IPS DF 4.7 (cell line): ENCODE results near the gene JMJD8.

ENCODE experiments used
- DNase-seq: peaks from one replicate; pipeline ENCODE4 v3.0.0-alpha.2; 2013; ENCODE audit warnings: low spot score; ENCODE audit errors: extremely low read depth

The JMJD8 gene

DNA sequence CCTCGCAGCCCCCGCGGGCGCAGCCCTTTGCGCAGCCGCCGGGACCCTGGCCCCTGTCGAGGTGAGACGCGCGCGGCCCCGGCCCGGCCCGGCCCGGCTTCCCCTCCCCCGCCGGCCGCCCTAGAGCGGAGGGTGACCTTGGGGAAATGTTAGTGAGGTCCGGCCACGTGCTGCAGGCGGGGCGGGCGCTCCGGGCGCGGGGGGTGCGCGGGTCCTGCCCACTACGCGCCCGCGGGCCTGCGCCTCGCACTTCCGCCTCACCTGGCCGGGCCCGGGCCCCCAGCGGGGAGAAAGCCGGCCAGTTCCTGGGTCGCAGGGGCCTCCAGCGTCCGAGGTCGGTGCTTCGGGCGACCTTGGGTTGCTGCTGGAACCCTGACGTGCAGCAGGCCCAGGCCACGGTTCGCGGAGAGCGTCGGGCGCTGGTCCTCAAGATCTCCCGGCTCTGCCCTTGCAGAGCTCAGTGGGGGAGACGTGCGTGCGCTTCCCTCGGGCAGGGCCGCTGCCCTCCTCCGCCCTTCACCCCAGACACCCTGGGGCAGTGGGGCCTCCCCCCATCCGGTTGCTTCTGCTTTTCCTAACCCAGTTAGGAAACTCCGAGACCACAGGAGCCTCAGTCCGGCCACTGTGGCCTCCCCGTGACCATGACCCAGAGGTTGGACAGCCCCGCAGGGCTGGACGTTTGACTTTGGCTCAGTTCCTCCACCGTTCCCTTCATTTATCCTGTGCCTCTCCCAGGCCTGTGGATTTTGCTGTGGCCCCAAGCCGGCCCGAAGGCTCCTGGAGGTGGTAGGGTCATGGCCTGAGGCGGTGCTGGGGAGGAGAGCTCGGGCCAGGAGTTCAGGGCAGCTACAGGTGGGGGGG is 41.7 kb downstream of the JMJD8 start:
- DNase-seq: no peak

DNA sequence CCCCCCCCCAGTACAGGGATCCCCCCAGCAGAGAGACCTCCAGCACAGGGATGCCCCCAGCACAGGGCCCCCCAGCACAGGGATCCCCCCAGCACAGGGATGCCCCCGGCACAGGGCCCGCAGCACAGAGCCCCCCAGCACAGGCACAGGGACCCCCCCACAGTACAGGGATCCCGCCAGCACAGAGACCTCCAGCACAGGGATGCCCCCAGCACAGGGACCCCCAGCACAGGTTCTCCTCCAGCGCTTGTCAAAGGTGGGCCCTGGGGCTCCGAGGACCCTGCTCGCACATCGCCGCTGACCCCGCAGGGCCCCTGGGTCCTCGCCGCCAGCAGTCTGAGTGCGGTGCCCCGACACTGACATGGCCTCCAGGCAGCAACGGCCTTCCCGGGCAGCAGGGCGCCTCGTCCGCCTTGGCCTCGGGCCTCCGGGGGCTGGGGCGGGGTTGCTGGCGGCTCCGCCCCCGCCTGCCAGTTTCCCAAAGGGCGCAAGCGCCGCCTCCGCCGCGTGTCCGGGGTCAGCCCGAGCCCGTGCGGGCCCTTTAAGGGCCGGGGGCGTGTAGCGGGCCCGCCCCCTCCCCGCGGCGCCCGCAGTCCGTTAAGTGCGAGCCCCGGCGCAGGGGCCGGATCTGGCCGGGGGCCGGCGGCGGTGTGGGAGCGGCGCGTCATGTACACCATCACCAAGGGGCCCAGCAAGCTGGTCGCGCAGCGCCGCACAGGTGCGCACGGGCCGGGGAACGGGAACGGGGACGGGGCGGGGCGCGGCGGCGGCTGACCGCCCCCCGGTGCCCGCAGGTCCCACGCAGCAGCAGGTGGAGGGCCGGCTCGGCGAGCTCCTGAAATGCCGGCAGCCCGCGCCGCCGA is 42.6 kb downstream of the JMJD8 start, which contains the start of gene MCRIP2:
Gene MCRIP2 (plus strand): TSS at position 503 of the 863 bp plus-strand sequence. CDS start 164 bp downstream, at position 667.
- no peak for DNase-seq

DNA sequence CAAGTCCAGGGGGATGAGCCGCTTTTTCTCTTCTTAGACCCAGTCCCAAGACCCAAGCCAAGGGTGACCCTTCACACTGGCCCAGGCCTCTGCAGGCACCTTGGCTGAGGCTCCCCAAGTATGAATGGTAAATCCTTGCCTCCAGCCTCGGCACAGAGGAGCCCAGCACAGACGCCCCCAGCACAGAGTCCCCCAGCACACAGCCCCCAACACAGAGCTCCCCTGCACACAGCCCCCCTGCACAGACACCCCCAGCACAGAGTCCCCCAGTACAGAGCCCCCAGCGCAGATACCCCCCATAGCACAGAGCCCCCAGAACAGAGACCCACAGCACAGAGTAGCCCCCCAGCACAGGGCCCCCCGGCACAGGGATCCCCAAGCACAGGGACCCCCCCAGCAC is 43.5 kb downstream of the JMJD8 start:
- no peak for DNase-seq

DNA sequence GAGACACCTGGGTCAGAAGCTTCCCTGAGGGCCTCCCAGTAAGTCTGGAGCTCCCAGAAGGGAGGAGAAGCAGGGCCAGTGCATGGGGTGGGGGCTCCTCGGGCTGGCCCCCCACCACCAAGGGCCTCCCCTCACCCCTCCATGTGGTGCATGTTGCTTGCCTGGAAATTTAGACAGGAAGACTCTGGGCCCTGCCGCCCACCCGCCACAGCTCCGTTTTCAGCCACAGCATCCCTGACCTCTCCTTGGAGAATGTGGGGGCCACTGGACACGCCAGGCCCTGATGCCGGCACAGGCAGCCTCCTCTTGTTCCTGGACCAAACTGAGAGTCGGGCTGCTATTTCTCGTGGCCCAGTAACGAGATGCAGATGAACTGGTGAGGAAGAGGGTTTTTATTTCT is 45.3 kb downstream of the JMJD8 start:
- DNase-seq: no peak

DNA sequence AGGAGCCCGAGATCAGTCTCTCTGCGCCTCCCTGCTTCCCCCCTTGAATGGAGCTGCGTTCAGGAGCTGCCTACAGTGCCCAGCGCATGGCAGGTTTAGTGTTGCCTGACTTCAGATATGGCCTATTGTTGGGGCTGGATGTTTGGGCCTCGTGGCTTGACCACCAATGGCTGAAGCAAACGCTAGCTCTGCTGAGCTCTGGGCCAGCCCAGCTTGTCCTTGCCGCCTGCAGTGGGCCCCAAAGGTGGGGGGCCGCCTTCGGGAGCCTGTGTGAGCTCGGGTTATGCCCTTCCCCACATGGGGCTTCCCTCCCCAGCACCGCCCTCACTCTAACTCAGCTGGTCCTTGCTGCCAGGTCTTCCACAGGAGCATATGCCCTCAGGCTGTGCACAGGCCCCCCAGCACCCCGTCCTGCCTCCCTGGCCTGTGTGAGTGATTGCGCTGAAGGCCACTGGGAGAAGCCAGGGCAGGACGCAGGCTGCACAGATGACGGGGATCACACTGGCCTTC is 46.0 kb downstream of the JMJD8 start:
- no peak for DNase-seq

DNA sequence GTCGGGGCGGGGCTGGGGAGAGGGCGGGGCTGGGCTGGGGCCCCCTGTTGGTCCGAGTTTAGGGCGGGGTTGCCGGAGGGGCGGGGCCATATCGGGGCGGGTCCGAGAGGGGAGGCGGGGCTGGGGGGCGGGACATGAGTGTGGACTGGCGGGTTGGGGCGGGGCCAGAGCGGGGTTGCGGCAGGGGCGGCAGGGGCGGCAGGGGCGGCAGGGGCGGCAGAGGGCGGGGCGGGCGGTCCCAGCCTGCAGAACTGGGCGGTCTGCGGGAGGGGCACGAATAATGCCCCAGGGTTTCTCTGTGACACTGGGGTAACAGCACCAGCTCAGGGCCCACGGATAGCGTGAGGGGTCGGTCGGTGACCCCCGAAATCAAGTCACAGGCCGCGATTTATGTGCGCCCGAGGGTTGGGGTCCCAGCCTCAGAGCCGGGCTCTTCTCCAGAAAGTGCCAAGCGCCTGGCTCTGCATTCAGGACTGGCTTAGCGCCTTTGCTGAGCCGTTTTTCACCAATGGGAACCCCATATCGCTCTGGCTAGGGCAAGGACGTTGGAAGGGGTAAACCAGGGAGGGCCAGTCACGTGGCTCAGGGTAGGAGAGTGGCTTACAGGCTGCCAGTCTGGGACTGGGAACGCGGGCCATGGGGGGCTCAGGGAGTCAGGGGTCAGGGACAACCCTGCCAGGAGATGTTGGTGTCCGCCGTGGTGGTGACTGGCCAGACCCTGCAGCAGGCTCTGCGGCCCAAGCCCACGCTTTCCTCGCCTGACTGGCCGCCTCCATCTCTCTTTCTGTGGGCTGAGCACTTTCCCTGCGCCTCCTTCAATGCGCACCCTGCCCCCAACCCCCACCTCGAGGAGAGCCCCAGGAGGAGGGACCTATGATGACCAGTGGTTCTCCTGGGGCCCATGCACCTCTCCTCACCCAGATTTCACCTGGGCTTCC is 46.8 kb downstream of the JMJD8 start:
- DNase-seq: no peak

DNA sequence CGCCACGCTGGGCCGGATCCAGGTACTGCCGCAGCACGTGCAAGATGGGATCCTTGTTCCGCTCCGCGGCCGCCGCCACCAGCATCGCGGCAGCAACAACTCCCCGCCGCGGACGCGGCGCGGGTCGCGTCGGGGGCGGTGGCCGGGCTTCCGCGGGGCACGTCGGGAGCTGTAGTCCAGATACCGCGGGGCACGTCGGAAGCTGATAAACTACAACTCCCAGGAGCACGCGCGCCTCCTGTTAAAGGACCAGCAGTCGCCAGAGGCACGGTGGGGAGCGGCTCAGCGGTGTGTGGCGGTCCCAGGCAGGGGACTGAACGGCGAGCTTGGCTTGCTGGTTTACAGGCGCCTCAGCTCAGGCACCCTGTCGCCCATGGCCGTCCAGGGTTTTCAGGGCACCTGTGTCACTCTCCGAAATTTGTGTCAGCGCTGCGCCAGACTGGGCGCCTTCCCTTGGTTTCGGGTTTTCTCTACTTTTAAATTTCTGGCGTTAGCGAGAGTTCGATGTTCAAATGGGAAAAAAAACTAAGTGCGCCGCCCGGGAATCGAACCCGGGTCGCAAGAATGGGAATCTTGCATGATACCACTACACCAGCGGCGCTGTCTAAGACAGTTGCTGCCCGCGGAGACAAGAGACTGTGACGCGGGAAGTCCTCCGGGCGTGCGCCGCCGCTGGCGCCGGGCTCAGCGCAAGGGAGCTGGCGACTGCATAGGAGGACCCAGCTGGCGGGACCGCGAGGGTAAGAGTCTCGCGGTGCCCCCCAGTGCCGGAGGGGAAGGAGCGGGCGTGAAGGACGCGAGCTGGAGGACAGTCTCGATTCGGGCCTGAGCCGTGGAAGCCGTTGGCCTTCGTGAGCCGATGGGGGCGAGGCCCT is 47.7 kb downstream of the JMJD8 start, which contains the start of gene METTL26:
Gene METTL26 (minus strand): TSS at position 100 of the 875 bp plus-strand sequence. CDS start 15 bp downstream, at position 85.
- no peak for DNase-seq

DNA sequence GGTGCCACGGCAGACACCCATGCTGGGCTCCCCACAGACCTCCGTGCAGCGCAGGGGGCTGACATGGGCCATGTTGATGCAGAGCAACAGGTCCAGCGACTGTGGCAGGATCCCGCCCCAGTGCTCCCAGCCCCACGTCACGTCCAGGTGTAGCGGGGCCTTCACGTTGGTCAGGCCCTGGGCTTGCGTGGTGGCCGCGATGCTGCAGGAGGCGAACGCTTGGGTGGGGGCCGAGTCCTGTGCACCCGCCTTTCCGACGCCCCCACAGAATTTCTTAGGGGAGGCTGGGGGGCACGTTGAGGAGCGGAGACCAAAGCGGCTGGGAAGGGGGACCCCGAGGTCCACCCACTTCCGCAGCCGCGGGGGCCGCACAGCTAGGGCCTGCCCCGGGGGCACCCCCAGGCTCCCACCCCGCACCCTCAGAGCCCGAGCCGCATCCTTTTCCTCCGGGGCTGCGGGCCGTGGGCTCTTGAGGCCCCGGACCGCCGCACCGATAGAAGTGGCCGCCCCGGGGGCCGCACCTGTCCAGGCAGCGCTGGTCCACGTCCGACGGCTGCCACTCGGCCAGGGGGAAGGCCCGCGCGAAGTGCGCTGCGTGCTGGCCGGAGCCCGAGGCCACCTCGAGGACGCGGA is 48.4 kb downstream of the JMJD8 start:
- DNase-seq: no peak

DNA sequence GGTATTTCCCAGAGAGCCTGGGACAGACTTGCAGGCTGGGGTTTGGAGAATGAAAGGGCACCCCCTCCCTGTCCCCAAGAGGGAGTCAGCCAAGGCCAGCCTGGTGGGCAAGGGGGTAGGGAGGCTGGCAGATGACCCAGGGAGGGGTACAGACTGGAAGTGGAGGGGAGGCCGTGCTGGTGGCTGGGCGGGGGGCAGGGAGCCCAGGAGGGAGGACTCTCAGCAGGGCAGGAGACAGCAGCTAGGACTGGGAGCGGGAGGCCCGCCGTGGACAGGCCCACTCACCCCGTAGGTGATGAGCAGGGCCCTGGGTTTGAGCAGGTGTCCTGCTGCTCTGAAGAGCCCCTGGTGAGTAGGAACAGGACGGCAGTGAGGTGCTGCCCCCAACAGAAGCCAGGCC is 49.1 kb downstream of the JMJD8 start:
- no peak for DNase-seq

DNA sequence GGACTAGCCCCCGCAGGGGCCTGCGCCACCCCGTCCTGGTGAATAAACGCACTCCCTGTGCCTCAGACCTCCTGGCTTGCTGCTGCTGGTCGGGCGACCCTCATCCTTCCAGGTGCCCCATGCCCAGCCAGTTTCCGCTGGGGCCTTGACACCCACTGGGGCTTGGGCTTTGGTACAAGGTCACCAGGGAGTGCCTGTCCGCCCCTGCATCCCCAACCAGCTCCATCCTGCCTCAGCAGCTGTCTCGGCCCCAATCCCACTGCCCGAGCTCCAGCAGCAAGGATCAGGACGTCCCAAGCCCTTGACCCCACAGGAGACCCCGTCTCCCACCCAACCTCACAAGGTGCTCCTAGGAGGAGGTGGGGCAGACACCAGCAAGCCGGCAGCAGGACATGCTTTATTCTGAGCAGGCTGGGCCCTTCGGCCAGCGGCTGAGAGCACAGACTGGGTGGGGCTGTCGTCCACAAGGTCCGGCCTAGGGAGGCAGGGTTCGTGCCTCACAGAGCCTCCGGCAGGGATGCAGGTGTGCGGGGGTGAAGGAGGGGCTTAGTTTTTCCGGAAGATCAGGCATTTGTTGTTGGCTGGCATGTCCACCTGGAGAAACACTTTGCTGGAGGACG is 50.0 kb downstream of the JMJD8 start:
- no peak for DNase-seq

DNA sequence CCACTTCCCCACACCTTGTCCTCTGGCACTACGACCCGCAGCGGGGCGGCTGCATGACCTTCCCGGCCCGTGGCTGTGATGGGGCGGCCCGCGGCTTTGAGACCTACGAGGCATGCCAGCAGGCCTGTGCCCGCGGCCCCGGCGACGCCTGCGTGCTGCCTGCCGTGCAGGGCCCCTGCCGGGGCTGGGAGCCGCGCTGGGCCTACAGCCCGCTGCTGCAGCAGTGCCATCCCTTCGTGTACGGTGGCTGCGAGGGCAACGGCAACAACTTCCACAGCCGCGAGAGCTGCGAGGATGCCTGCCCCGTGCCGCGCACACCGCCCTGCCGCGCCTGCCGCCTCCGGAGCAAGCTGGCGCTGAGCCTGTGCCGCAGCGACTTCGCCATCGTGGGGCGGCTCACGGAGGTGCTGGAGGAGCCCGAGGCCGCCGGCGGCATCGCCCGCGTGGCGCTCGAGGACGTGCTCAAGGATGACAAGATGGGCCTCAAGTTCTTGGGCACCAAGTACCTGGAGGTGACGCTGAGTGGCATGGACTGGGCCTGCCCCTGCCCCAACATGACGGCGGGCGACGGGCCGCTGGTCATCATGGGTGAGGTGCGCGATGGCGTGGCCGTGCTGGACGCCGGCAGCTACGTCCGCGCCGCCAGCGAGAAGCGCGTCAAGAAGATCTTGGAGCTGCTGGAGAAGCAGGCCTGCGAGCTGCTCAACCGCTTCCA is 50.6 kb downstream of the JMJD8 start:
- no peak for DNase-seq

DNA sequence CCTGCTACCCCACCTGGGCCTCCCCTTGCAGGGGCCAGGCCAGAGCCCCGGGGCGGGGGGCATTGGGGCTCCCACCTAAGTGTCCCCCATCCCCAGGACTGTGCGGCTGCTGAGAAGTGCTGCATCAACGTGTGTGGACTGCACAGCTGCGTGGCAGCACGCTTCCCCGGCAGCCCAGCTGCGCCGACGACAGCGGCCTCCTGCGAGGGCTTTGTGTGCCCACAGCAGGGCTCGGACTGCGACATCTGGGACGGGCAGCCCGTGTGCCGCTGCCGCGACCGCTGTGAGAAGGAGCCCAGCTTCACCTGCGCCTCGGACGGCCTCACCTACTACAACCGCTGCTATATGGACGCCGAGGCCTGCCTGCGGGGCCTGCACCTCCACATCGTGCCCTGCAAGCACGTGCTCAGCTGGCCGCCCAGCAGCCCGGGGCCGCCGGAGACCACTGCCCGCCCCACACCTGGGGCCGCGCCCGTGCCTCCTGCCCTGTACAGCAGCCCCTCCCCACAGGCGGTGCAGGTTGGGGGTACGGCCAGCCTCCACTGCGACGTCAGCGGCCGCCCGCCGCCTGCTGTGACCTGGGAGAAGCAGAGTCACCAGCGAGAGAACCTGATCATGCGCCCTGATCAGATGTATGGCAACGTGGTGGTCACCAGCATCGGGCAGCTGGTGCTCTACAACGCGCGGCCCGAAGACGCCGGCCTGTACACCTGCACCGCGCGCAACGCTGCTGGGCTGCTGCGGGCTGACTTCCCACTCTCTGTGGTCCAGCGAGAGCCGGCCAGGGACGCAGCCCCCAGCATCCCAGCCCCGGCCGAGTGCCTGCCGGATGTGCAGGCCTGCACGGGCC is 51.4 kb downstream of the JMJD8 start:
- no peak for DNase-seq

DNA sequence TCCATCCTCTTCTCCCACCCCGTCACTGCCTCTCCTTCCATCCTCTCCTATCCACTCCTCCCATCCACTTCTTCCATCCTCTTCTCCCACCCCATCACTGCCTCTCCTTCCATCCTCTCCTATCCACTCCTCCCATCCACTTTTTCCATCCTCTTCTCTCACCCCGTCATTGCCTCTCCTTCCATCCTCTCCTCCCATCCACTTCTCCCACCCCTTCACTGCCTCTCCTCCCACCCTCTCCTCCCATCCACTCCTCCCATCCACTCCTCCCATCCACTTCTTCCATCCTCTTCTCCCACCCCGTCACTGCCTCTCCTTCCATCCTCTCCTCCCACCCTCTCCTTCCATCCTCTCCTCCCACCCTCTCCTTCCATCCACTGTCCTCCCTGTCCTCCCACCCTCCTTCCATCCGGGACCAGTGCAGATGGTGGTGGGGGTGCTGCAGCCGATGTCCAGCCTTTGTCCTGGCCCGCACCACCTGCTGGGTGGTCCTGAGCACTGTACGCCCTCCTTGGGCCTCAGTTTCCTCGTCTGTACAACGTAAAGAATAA is 52.3 kb downstream of the JMJD8 start:
- DNase-seq: no peak
